ENCODE results near the gene DCAKD.

The DCAKD gene

DNA sequence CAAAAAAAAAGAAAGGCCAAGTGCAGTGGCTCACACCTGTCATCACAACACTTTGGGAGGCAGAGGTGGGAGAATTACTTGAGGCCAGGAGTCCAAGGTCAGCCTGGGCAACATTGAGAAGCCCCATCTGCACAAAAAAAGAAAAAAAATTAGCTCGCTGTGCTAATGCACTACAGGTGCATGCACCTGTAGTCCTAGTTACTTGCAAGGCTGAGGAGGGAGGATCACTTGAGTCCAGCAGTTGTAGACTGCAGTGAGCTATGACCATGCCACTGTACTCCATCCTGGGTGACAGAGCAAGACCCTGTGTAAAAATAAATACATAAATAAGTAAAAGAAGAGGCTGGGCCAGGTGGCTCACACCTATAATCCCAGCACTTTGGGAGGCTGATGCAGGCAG, 39.7 kb downstream of the DCAKD start:
- H3K27me3 ChIP-seq (ENCODE audit: low read depth, low read length), result no peaks in the 10 kb centered on the region
- no peak overlapping the region for H3K4me3 ChIP-seq (ENCODE audit: low read depth in 1 of 2, low read length in 2 of 2)
- no peaks in the 10 kb centered on the region for H3K36me3 ChIP-seq (ENCODE audit: control insufficient read depth in 1 of 2, insufficient read depth in 2 of 2, low read length in 2 of 2)
- H3K27ac ChIP-seq (ENCODE audit: low read length), result no peak overlapping the region
- no peaks in the 10 kb centered on the region for H3K9me3 ChIP-seq (ENCODE audit: control insufficient read depth in 1 of 2, low read length in 2 of 2)
- peaks cover 0 to 10% of the 10 kb centered on the region in 2 donors for H3K4me1 ChIP-seq (ENCODE audit: control insufficient read depth in 1 of 2, insufficient read depth in 2 of 2, low read length in 2 of 2)

DNA sequence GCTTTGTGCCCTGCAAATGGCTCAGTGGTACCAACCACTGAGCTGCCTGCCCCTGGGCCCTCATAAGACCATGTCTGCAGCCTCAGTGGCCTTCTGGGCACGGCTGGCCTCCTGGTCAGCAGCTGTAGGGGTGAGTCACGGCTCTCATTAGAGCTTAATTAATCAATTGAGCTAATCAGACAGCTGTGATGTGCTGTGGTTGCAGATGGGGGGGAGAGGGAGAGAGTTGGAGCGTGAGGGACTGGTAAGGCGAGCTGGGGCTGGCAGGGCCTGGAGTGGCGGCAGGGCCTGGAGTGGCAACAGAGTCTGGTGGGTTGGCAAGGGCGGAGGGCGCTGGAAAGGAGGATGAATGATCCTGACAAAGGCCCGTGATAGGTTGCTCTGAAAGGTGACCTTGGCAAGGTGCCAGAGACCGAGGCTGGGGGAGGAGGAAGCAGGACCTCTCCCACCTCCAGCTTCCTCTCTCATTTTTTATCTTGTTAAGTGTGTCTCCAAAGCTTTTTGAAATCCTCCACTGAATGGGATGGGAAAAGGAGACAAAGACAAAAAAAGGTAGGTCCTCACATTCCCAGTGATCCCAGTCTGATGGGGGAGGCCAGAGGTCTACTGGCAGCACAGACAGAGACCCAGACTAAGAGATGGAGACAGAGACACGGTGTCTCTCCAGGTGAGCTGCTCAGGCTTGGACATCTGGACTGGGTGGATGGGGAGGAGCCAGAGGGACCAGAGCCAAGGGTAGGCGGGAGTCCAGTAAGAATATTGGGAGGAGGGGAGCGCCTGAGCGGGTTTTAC, 41.6 kb downstream of the DCAKD start:
- H3K36me3 ChIP-seq (ENCODE audit: control insufficient read depth in 1 of 2, insufficient read depth in 2 of 2, low read length in 2 of 2), result no peaks in the 10 kb centered on the region
- H3K27ac ChIP-seq (ENCODE audit: low read length), result no peak overlapping the region
- no peaks in the 10 kb centered on the region for H3K27me3 ChIP-seq (ENCODE audit: low read depth, low read length)
- peaks cover 0 to 10% of the 10 kb centered on the region in 2 donors for H3K4me1 ChIP-seq (ENCODE audit: control insufficient read depth in 1 of 2, insufficient read depth in 2 of 2, low read length in 2 of 2)
- no peak overlapping the region for H3K4me3 ChIP-seq (ENCODE audit: low read depth in 1 of 2, low read length in 2 of 2)
- no peaks in the 10 kb centered on the region for H3K9me3 ChIP-seq (ENCODE audit: control insufficient read depth in 1 of 2, low read length in 2 of 2)

DNA sequence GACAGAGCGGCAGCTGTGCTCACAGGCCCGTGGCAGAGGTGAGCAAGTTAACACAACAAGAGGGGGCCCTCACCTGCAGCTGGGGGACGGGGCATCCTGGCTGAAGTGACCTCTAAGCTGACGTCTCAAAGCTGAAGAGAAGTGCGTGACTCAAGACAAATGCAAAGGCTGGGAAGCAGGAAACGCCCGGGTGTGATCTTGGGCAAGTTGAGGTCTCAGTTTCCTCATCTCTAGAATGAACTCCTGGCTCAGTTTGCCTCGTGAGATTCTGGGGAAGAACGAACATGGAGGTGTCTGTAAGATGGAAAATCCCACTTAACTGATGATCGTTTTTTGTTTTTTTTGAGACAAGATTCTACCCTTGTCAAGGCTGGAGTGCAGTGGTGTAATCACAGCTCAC, 43.2 kb downstream of the DCAKD start:
- Histone ChIP-seq H3K27me3 (ENCODE audit: low read depth, low read length) (no peaks in the 10 kb centered on the region), H3K4me1 (ENCODE audit: control insufficient read depth in 1 of 2, insufficient read depth in 2 of 2, low read length in 2 of 2) (peaks cover 0 to 6% of the 10 kb centered on the region in 2 donors), H3K36me3 (ENCODE audit: control insufficient read depth in 1 of 2, insufficient read depth in 2 of 2, low read length in 2 of 2) (no peaks in the 10 kb centered on the region), H3K27ac (ENCODE audit: low read length) (no peak overlapping the region), H3K9me3 (ENCODE audit: control insufficient read depth in 1 of 2, low read length in 2 of 2) (no peaks in the 10 kb centered on the region), H3K4me3 (ENCODE audit: low read depth in 1 of 2, low read length in 2 of 2) (no peak overlapping the region)

DNA sequence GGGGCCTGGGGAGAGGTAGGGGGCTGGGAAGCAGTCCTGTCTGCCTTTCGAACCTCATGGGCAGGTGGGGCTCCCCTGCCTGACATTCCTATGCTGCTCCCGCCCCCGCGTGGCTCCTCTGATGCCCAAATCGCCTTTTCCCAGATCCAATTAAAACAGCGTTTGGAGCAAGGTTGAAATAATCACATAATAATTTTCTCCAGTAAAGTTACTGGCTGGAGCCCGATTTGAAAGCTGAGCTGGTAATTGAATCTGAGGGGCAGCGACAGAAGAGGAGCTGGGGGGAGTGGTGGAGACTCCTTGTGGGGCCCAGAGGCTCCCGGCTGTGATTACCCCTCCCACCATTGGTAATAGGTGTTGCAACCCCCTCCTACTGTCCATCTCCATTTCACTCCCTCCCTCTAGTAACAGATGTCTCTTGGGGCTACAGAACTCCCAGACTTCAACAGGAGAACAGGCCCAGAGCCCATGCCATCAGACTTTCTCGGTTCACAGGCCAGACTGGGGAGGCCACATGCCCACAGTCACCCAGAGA, 44.4 kb downstream of the DCAKD start:
- Histone ChIP-seq H3K27ac (ENCODE audit: low read length) (no peak overlapping the region), H3K9me3 (ENCODE audit: control insufficient read depth in 1 of 2, low read length in 2 of 2) (no peaks in the 10 kb centered on the region), H3K36me3 (ENCODE audit: control insufficient read depth in 1 of 2, insufficient read depth in 2 of 2, low read length in 2 of 2) (no peaks in the 10 kb centered on the region), H3K4me1 (ENCODE audit: control insufficient read depth in 1 of 2, insufficient read depth in 2 of 2, low read length in 2 of 2) (no peaks in the 10 kb centered on the region), H3K4me3 (ENCODE audit: low read depth in 1 of 2, low read length in 2 of 2) (no peak overlapping the region), H3K27me3 (ENCODE audit: low read depth, low read length) (no peaks in the 10 kb centered on the region)

DNA sequence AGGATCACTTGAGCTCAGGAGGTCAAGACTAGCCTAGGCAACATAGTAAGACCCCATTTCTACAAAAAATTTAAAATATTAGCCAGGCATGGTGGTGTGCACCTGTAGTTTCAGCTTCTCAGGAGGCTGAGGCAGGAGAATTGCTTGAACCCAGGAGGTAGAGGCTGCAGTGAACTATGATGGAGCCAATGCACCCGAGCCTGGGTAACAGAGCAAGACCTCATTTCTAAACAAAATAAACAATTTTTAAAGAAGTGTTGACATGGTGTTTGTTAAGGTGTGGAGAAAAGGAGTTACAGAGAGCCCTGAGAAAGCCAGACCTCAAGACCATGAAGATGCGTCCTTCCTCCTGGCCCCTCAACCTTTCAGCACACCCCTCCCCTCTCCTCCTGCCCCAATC, 45.7 kb downstream of the DCAKD start:
- Histone ChIP-seq H3K27me3 (ENCODE audit: low read depth, low read length) (no peaks in the 10 kb centered on the region), H3K4me3 (ENCODE audit: low read depth in 1 of 2, low read length in 2 of 2) (no peak overlapping the region), H3K36me3 (ENCODE audit: control insufficient read depth in 1 of 2, insufficient read depth in 2 of 2, low read length in 2 of 2) (no peaks in the 10 kb centered on the region), H3K9me3 (ENCODE audit: control insufficient read depth in 1 of 2, low read length in 2 of 2) (no peaks in the 10 kb centered on the region), H3K4me1 (ENCODE audit: control insufficient read depth in 1 of 2, insufficient read depth in 2 of 2, low read length in 2 of 2) (no peaks in the 10 kb centered on the region), H3K27ac (ENCODE audit: low read length) (no peak overlapping the region)

DNA sequence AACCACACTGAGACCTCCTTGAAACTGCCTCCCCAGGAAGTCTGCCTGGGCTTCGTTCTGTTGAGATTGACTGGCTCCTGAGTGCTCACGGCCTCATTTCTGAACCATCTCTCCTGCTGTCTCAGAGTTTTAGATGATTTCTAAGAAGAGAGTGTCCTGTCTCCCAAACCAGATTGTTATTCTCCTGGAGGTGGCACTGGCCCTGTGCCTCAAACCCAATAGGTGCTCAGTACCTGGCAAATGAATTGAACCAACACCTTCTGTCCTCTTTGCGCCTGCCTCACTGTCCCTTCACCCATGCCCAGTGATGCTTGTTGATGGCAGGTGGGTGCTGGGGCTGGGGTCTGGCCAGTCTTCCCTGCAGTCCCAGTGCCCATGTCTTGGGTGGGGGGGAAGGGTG, 47.0 kb downstream of the DCAKD start:
- Histone ChIP-seq H3K36me3 (ENCODE audit: control insufficient read depth in 1 of 2, insufficient read depth in 2 of 2, low read length in 2 of 2) (no peaks in the 10 kb centered on the region), H3K27ac (ENCODE audit: low read length) (no peak overlapping the region), H3K4me3 (ENCODE audit: low read depth in 1 of 2, low read length in 2 of 2) (no peak overlapping the region)

DNA sequence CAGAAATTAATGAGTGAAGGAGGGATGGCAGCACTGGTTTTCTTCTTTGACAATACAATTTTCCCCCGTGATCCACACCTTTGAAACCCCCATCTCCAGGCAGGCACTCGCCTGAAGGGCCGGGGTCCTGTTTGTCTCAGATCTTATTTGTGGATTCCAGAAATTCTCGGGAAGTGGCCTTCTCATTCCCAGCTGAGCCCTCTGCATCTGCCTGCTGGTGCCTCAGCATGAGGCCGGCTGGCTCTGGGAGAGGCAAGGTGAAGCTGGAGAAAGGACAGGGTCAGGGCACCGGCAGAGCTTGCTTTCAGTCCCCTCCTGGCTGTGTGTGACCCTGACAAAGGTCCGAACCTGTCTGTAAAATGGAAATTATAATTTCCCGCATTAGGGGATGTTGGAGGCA, 47.6 kb downstream of the DCAKD start:
- Histone ChIP-seq H3K4me3 (ENCODE audit: low read depth in 1 of 2, low read length in 2 of 2) (no peak overlapping the region), H3K27ac (ENCODE audit: low read length) (no peak overlapping the region), H3K27me3 (ENCODE audit: low read depth, low read length) (no peaks in the 10 kb centered on the region), H3K36me3 (ENCODE audit: control insufficient read depth in 1 of 2, insufficient read depth in 2 of 2, low read length in 2 of 2) (no peaks in the 10 kb centered on the region), H3K4me1 (ENCODE audit: control insufficient read depth in 1 of 2, insufficient read depth in 2 of 2, low read length in 2 of 2) (no peaks in the 10 kb centered on the region), H3K9me3 (ENCODE audit: control insufficient read depth in 1 of 2, low read length in 2 of 2) (peaks cover 5 to 6% of the 10 kb centered on the region in 2 donors)

More for the DNA sequence above, 47.0 kb downstream of the DCAKD start:
- Histone ChIP-seq H3K9me3 (ENCODE audit: control insufficient read depth in 1 of 2, low read length in 2 of 2) (peaks cover 2 to 4% of the 10 kb centered on the region in 2 donors), H3K4me1 (ENCODE audit: control insufficient read depth in 1 of 2, insufficient read depth in 2 of 2, low read length in 2 of 2) (no peaks in the 10 kb centered on the region), H3K27me3 (ENCODE audit: low read depth, low read length) (no peaks in the 10 kb centered on the region)

DNA sequence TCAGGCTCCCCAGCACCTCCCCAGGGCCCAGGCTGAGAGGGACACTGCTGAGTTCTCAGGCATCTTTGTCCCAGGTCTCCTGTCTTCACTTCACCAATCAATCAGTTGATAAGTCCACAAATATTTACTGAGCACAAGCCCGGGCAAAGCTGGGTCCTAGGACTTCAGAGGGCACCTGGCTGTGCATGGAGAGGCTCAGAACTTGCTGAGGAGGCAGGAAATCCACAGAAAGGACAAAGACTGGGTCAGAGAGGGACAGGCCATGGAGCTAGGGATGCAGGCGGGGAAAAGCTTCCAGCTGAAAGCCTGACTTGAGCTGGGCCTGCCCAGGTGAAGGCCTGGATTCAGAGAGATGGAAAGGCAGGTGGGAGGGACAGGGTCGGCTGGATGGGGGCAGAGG, 50.1 kb downstream of the DCAKD start:
- H3K27me3 ChIP-seq (ENCODE audit: low read depth, low read length), result no peaks in the 10 kb centered on the region
- H3K4me1 ChIP-seq (ENCODE audit: control insufficient read depth in 1 of 2, insufficient read depth in 2 of 2, low read length in 2 of 2), result no peaks in the 10 kb centered on the region
- no peaks in the 10 kb centered on the region for H3K36me3 ChIP-seq (ENCODE audit: control insufficient read depth in 1 of 2, insufficient read depth in 2 of 2, low read length in 2 of 2)
- H3K9me3 ChIP-seq (ENCODE audit: control insufficient read depth in 1 of 2, low read length in 2 of 2), result peaks cover 5 to 6% of the 10 kb centered on the region in 2 donors
- no peak overlapping the region for H3K27ac ChIP-seq (ENCODE audit: low read length)
- H3K4me3 ChIP-seq (ENCODE audit: low read depth in 1 of 2, low read length in 2 of 2), result no peak overlapping the region

DNA sequence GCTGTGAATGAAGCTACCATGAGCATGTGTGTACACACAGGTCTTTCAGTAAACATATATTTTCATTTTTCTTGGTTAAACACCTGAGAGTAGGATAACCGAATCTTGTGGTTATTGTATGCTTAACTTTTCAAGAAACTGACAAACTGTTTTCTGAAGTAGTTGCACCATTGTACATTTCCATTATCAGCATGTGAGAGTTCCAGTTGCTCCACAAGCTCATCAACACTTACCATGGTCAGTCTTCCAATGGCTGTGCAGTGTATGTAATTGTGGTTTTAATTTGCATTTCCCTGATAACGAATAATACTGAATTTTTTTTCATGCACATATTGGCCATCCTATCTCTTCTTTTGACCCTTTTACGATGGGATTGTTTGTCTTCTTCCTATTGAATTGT, 52.0 kb downstream of the DCAKD start:
- Histone ChIP-seq H3K27ac (ENCODE audit: low read length) (no peak overlapping the region), H3K4me3 (ENCODE audit: low read depth in 1 of 2, low read length in 2 of 2) (no peak overlapping the region), H3K4me1 (ENCODE audit: control insufficient read depth in 1 of 2, insufficient read depth in 2 of 2, low read length in 2 of 2) (no peaks in the 10 kb centered on the region), H3K9me3 (ENCODE audit: control insufficient read depth in 1 of 2, low read length in 2 of 2) (peaks cover 5 to 6% of the 10 kb centered on the region in 2 donors), H3K27me3 (ENCODE audit: low read depth, low read length) (no peaks in the 10 kb centered on the region), H3K36me3 (ENCODE audit: control insufficient read depth in 1 of 2, insufficient read depth in 2 of 2, low read length in 2 of 2) (no peaks in the 10 kb centered on the region)

DNA sequence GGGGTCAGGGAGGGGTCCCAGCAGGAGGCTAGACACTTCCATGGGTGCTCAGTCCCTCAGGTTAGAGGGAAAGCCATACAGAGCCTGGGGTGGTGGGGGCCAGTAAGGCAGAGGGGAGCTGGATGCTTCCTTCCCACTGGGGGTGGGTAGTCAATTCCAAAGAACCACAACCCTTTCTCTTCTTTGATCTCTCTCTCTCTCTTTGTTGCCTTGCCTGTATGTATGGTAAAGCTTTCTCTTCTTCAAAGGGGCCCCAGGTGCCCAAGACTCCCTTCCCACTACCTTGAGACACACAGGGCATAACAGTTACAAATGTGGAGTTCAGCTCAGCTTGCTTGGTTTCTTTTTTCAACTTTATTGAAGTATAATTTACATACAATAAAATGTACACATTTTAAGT, 52.8 kb downstream of the DCAKD start:
- H3K27ac ChIP-seq (ENCODE audit: low read length), result no peak overlapping the region

DNA sequence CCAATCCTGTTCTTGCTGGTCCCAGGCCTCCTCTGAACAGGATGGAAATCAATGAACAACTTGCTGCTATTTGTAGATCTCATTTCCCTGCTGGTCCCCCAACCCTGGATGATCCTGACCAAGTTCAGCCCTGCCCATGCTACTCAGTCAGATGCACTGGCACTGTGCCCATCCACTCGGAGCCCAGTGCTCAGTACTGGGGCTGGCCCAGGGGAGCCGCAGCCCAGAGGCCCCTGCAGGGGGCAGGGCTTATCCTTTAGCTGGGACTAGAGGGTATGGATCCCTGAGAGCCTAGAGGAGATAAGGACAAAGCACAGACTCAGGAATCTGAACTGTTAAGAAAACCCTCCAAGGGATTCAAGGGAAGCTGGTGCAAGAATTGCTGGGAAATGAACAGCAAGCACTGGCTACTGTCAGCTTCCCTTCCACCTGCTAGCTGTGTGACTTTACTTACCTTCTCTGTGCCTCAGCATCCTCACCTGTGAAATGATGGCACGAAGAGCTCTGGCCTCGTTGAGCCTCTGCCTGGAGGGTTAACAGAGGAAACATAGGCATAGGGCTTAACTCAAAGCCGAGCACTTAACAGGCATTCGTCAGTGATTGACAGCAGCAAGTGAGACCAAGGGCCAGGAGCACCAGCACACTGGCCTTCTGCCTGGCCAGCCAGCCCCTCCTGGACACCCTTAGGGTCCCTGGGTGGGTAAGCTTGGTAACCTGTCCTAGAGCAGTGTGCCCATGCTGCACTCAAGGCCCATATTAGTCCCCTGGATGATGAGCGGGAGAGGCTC, 53.5 kb downstream of the DCAKD start:
- Histone ChIP-seq H3K36me3 (ENCODE audit: control insufficient read depth in 1 of 2, insufficient read depth in 2 of 2, low read length in 2 of 2) (no peaks in the 10 kb centered on the region), H3K4me1 (ENCODE audit: control insufficient read depth in 1 of 2, insufficient read depth in 2 of 2, low read length in 2 of 2) (no peaks in the 10 kb centered on the region), H3K9me3 (ENCODE audit: control insufficient read depth in 1 of 2, low read length in 2 of 2) (peaks cover 5 to 6% of the 10 kb centered on the region in 2 donors), H3K27me3 (ENCODE audit: low read depth, low read length) (no peaks in the 10 kb centered on the region), H3K27ac (ENCODE audit: low read length) (no peak overlapping the region), H3K4me3 (ENCODE audit: low read depth in 1 of 2, low read length in 2 of 2) (no peak overlapping the region)

More for the DNA sequence above, 52.8 kb downstream of the DCAKD start:
- Histone ChIP-seq H3K4me1 (ENCODE audit: control insufficient read depth in 1 of 2, insufficient read depth in 2 of 2, low read length in 2 of 2) (no peaks in the 10 kb centered on the region), H3K9me3 (ENCODE audit: control insufficient read depth in 1 of 2, low read length in 2 of 2) (peaks cover 5 to 6% of the 10 kb centered on the region in 2 donors), H3K36me3 (ENCODE audit: control insufficient read depth in 1 of 2, insufficient read depth in 2 of 2, low read length in 2 of 2) (no peaks in the 10 kb centered on the region), H3K4me3 (ENCODE audit: low read depth in 1 of 2, low read length in 2 of 2) (no peak overlapping the region), H3K27me3 (ENCODE audit: low read depth, low read length) (no peaks in the 10 kb centered on the region)
